Kidney (tissue), 14 donors: Measurements from ENCODE around the gene ING3. TPM values are rescaled to one million over a fixed set of nuclear protein-coding genes. Genes with fewer than 3 reads are reported as not detected.
"Not testable (repeated sequence)": the region's sequence is repeated elsewhere in the genome, so short reads cannot be mapped to it uniquely, and the experiment has no call there.

ENCODE experiments used
- DNase-seq, 5 donors: peaks; one replicate each; pipeline ENCODE4 v3.0.0-alpha.2; 2013 to 2020
- FAIRE-seq: peaks from 2 replicates; lab custom pipeline; 2012; peaks lifted over from hg19 to GRCh38; lab: Jason Lieb, UNC
- H3K27ac ChIP-seq, 2 donors: one replicate each; pipeline ENCODE4 v1.7.0; 2013; ENCODE audit warnings: low read depth in 2 of 2, low read length in 2 of 2, inconsistent platforms in 1 of 2
- H3K27me3 ChIP-seq: one replicate; pipeline ENCODE4 v1.7.1; 2013; ENCODE audit warnings: low read length, inconsistent platforms; ENCODE audit not compliant: control insufficient read depth, insufficient read depth
- H3K36me3 ChIP-seq, 3 donors: one replicate each; pipeline versions ENCODE4 v1.7.0 to v1.7.1; 2013; ENCODE audit warnings: low read length in 3 of 3, control low read depth in 1 of 3, inconsistent platforms in 1 of 3; ENCODE audit not compliant: insufficient read depth in 3 of 3, control insufficient read depth in 2 of 3
- H3K4me1 ChIP-seq, 3 donors: one replicate each; pipeline versions ENCODE4 v1.7.0 to v1.7.1; 2013; ENCODE audit warnings: low read length in 3 of 3, inconsistent platforms in 1 of 3, low read depth in 1 of 3; ENCODE audit not compliant: control insufficient read depth in 2 of 3, insufficient read depth in 2 of 3
- H3K4me3 ChIP-seq, 3 donors: one replicate each; pipeline versions ENCODE4 v1.7.0 to v1.8.1; 2013; ENCODE audit warnings: low read length in 3 of 3, control low read depth in 1 of 3, inconsistent platforms in 1 of 3
- H3K9ac ChIP-seq, 3 donors: one replicate each; pipeline versions ENCODE4 v1.7.0 to v1.7.1; 2013; ENCODE audit warnings: low read length in 3 of 3, control low read depth in 1 of 3, inconsistent platforms in 1 of 3
- H3K9me3 ChIP-seq, 3 donors: one replicate each; pipeline versions ENCODE4 v1.7.0 to v1.7.1; 2013; ENCODE audit warnings: low read length in 3 of 3, control low read depth in 1 of 3, inconsistent platforms in 1 of 3; ENCODE audit not compliant: control insufficient read depth in 2 of 3, insufficient read depth in 1 of 3
- CTCF ChIP-seq: IDR thresholded peaks from 3 replicates; pipeline ENCODE4 v1.5.1; 2012; ENCODE audit warnings: mild to moderate bottlenecking, moderate library complexity, borderline replicate concordance; ENCODE audit not compliant: insufficient read depth; ENCODE audit errors: extremely low read depth
- intact Hi-C: fragments of 100-400 bp; cut with DNase I; formaldehyde crosslinking; loops from one replicate; pipeline ENCODE4 v1.11.1; 2022
- polyA plus RNA-seq: library from polyadenylated mRNA; stranded (reverse); fragments of 350-450 nt; fragmentation: Illumina TruSeq; extraction: RNeasy Lipid Tissue Mini Kit (QIAGEN cat#74804); gene quantifications from one replicate; pipeline ENCODE4 v1.2.3, GENCODE V29; 2014; ENCODE audit warnings: low read depth, low replicate concordance; ENCODE audit not compliant: insufficient read depth
- total RNA-seq: library from RNA; stranded (reverse); fragmentation: NEBNext Ultra II Directional; extraction: Animal tissue kit (Norgen Biotek cat#: 25700); gene quantifications from one replicate; pipeline ENCODE4 v1.2.1, GENCODE V29; 2021
- donor health status: control.
- donor health status: control.
- donor health status: control.
- donor health status: control.
- donor health status: control.
- donor health status: DM: yes; HTN: yes; CAD: no.
- donor health status: Normal renal cell carcinoma (clear cell type).

The ING3 gene
- total and polyA plus RNA-seq, 2 donors from 2014 or later = 5.2 to 20.8 TPM

GRCh38 chr7:121002757-121003200, 52.2 kb downstream of the ING3 start:
- intact Hi-C loops = no loop called here
- Histone ChIP-seq H3K4me1 (no peaks in the 10 kb centered on the region), H3K27ac (no peak overlapping the region), H3K9ac (no peak overlapping the region), H3K27me3 (no peaks in the 10 kb centered on the region), H3K36me3 (no peaks in the 10 kb centered on the region), H3K4me3 (no peak overlapping the region), H3K9me3 (no peaks in the 10 kb centered on the region)
- DNase-seq (peak in 2 of 5 donors; percentile 64 to 66), FAIRE-seq (no peak)
- no peak for TF ChIP-seq CTCF

GRCh38 chr7:121003986-121004685, 53.6 kb downstream of the ING3 start:
- TF ChIP-seq CTCF = no peak
- no peak overlapping the region for H3K4me3 ChIP-seq
- no peak for DNase-seq
- intact Hi-C loops = no loop called here
- H3K27ac ChIP-seq = no peak overlapping the region
- no peaks in the 10 kb centered on the region for H3K27me3 ChIP-seq
- no peak overlapping the region for H3K9ac ChIP-seq
- no peaks in the 10 kb centered on the region for H3K4me1 ChIP-seq
- H3K9me3 ChIP-seq = no peaks in the 10 kb centered on the region
- no peaks in the 10 kb centered on the region for H3K36me3 ChIP-seq
- FAIRE-seq = no peak

GRCh38 chr7:121005058-121005457, 54.5 kb downstream of the ING3 start:
- H3K4me1 ChIP-seq, FAIRE-seq, H3K27me3 ChIP-seq, H3K27ac ChIP-seq, H3K4me3 ChIP-seq, H3K9me3 ChIP-seq, H3K9ac ChIP-seq, H3K36me3 ChIP-seq, intact Hi-C loops, DNase-seq: not testable (repeated sequence)

GRCh38 chr7:121005996-121006584, 55.5 kb downstream of the ING3 start:
- Histone ChIP-seq H3K9me3 (no peaks in the 10 kb centered on the region), H3K9ac (no peak overlapping the region), H3K36me3 (no peaks in the 10 kb centered on the region), H3K4me1 (no peaks in the 10 kb centered on the region), H3K27me3 (no peaks in the 10 kb centered on the region), H3K4me3 (no peak overlapping the region), H3K27ac (no peak overlapping the region)
- no peak for TF ChIP-seq CTCF
- FAIRE-seq = no peak
- intact Hi-C loops = no loop called here
- DNase-seq = no peak
